Activated naive CD4-positive, alpha-beta T cell treated with anti-CD3 and anti-CD28 coated beads, Interleukin-2, amount 10 ng/mL, durations not matched to agents 7 days and 5 days (primary cell): ENCODE data around the gene GMDS.

Source experiments
- CTCF ChIA-PET: fragments of 350-600 bp; sonication (Branson Sonifier 250); formaldehyde crosslinking; loops from one replicate; lab custom pipeline; 2021; ENCODE audit warnings: antibody characterized with exemption; lab: Charles Lee
- DNase-seq: peaks from one replicate; pipeline ENCODE4 v3.0.0-alpha.2; 2020
- H3K27ac Mint-ChIP-seq: one replicate; pipeline ENCODE4 v1.8.0; 2021; ENCODE audit warnings: mild to moderate bottlenecking, moderate library complexity, mixed read lengths
- H3K27me3 Mint-ChIP-seq: one replicate; pipeline ENCODE4 v1.8.0; 2021; ENCODE audit warnings: mild to moderate bottlenecking, mixed read lengths
- H3K36me3 Mint-ChIP-seq: one replicate; pipeline ENCODE4 v1.8.0; 2021; ENCODE audit warnings: mixed read lengths
- H3K4me1 Mint-ChIP-seq: one replicate; pipeline ENCODE4 v1.8.0; 2021; ENCODE audit warnings: mixed read lengths
- H3K4me3 Mint-ChIP-seq: one replicate; pipeline ENCODE4 v1.8.0; 2021; ENCODE audit warnings: mild to moderate bottlenecking, moderate library complexity, mixed read lengths
- H3K9me3 Mint-ChIP-seq: one replicate; pipeline ENCODE4 v1.8.0; 2021; ENCODE audit warnings: mixed read lengths

Gene GMDS

GRCh38 chr6:1790684-1791083 lies 454.7 kb downstream of the GMDS start:
- Mint-ChIP-seq H3K4me3 (no peak overlapping the region), H3K27me3 (no peaks in the 10 kb centered on the region), H3K27ac (no peak overlapping the region), H3K4me1 (no peaks in the 10 kb centered on the region), H3K36me3 (no peaks in the 10 kb centered on the region), H3K9me3 (no peaks in the 10 kb centered on the region)
- CTCF ChIA-PET: no interaction called here
- DNase-seq: no peak

GRCh38 chr6:1789092-1789491 lies 456.3 kb downstream of the GMDS start:
- Mint-ChIP-seq H3K36me3 (no peaks in the 10 kb centered on the region), H3K27me3 (no peaks in the 10 kb centered on the region), H3K4me1 (no peaks in the 10 kb centered on the region), H3K27ac (no peak overlapping the region), H3K4me3 (no peak overlapping the region), H3K9me3 (no peaks in the 10 kb centered on the region)
- no peak for DNase-seq
- CTCF ChIA-PET: no interaction called here

GRCh38 chr6:1787894-1788293 lies 457.5 kb downstream of the GMDS start:
- Mint-ChIP-seq H3K27ac (no peak overlapping the region), H3K27me3 (no peaks in the 10 kb centered on the region), H3K4me3 (no peak overlapping the region), H3K9me3 (no peaks in the 10 kb centered on the region), H3K4me1 (no peaks in the 10 kb centered on the region), H3K36me3 (no peaks in the 10 kb centered on the region)
- no peak for DNase-seq
- CTCF ChIA-PET: interaction anchor here (0.6 kb wide), 1 partner anchor 594 kb away, joined by 3 read pairs; no protein-coding TSS in a partner anchor

- no peaks in the 10 kb centered on the region for H3K9me3 Mint-ChIP-seq
- no peak for DNase-seq
Measured at GRCh38 chr6:1786455-1787453, 458.7 kb downstream of the GMDS start.

GRCh38 chr6:1784422-1784884 lies 461.0 kb downstream of the GMDS start:
- Mint-ChIP-seq H3K4me3 (no peak overlapping the region), H3K4me1 (no peaks in the 10 kb centered on the region), H3K27ac (no peak overlapping the region), H3K27me3 (no peaks in the 10 kb centered on the region), H3K9me3 (no peaks in the 10 kb centered on the region), H3K36me3 (no peaks in the 10 kb centered on the region)
- no peak for DNase-seq
- CTCF ChIA-PET: no interaction called here

More at GRCh38 chr6:1786455-1787453, 458.7 kb downstream of the GMDS start:
- no peaks in the 10 kb centered on the region for H3K36me3 Mint-ChIP-seq
- no peaks in the 10 kb centered on the region for H3K27me3 Mint-ChIP-seq
- no peak overlapping the region for H3K4me3 Mint-ChIP-seq
- CTCF ChIA-PET: no interaction called here
- H3K27ac Mint-ChIP-seq: no peak overlapping the region
- H3K4me1 Mint-ChIP-seq: no peaks in the 10 kb centered on the region

GRCh38 chr6:1781817-1782184 lies 463.6 kb downstream of the GMDS start:
- no peak overlapping the region for H3K27ac Mint-ChIP-seq
- H3K36me3 Mint-ChIP-seq: no peaks in the 10 kb centered on the region
- no peak overlapping the region for H3K4me3 Mint-ChIP-seq
- DNase-seq: no peak
- no peaks in the 10 kb centered on the region for H3K4me1 Mint-ChIP-seq
- CTCF ChIA-PET: no interaction called here
- H3K27me3 Mint-ChIP-seq: no peaks in the 10 kb centered on the region
- H3K9me3 Mint-ChIP-seq: no peaks in the 10 kb centered on the region

- CTCF ChIA-PET: no interaction called here
- no peaks in the 10 kb centered on the region for H3K9me3 Mint-ChIP-seq
- no peak overlapping the region for H3K27ac Mint-ChIP-seq
- H3K36me3 Mint-ChIP-seq: no peaks in the 10 kb centered on the region
- H3K4me3 Mint-ChIP-seq: no peak overlapping the region
- no peaks in the 10 kb centered on the region for H3K27me3 Mint-ChIP-seq
- no peaks in the 10 kb centered on the region for H3K4me1 Mint-ChIP-seq
- DNase-seq: no peak
Measured at GRCh38 chr6:1781152-1781816, 464.1 kb downstream of the GMDS start.

- CTCF ChIA-PET: no interaction called here
- Mint-ChIP-seq H3K27me3 (no peaks in the 10 kb centered on the region), H3K36me3 (no peaks in the 10 kb centered on the region), H3K27ac (no peak overlapping the region), H3K4me3 (no peak overlapping the region), H3K9me3 (no peaks in the 10 kb centered on the region), H3K4me1 (no peaks in the 10 kb centered on the region)
- no peak for DNase-seq
Measured at GRCh38 chr6:1780251-1780867, 465.0 kb downstream of the GMDS start.

- no peaks in the 10 kb centered on the region for H3K9me3 Mint-ChIP-seq
- CTCF ChIA-PET: no interaction called here
- H3K36me3 Mint-ChIP-seq: no peaks in the 10 kb centered on the region
- no peaks in the 10 kb centered on the region for H3K27me3 Mint-ChIP-seq
- no peak overlapping the region for H3K27ac Mint-ChIP-seq
- DNase-seq: no peak
- peaks cover 7% of the 10 kb centered on the region for H3K4me1 Mint-ChIP-seq
- H3K4me3 Mint-ChIP-seq: no peak overlapping the region
Measured at GRCh38 chr6:1778686-1779235, 466.6 kb downstream of the GMDS start.

- CTCF ChIA-PET: no interaction called here
- Mint-ChIP-seq H3K9me3 (no peaks in the 10 kb centered on the region), H3K27ac (no peak overlapping the region), H3K27me3 (no peaks in the 10 kb centered on the region), H3K4me3 (no peak overlapping the region), H3K4me1 (peaks cover 13% of the 10 kb centered on the region), H3K36me3 (no peaks in the 10 kb centered on the region)
- no peak for DNase-seq
Measured at GRCh38 chr6:1777921-1778685, 467.3 kb downstream of the GMDS start.

GRCh38 chr6:1775441-1775840 lies 470.0 kb downstream of the GMDS start:
- CTCF ChIA-PET: no interaction called here
- peaks cover 36% of the 10 kb centered on the region for H3K4me1 Mint-ChIP-seq
- DNase-seq: no peak
- H3K36me3 Mint-ChIP-seq: peaks cover 2% of the 10 kb centered on the region
- no peaks in the 10 kb centered on the region for H3K27me3 Mint-ChIP-seq
- H3K9me3 Mint-ChIP-seq: no peaks in the 10 kb centered on the region
- H3K27ac Mint-ChIP-seq: no peak overlapping the region
- H3K4me3 Mint-ChIP-seq: no peak overlapping the region

- Mint-ChIP-seq H3K9me3 (no peaks in the 10 kb centered on the region), H3K36me3 (peaks cover 4% of the 10 kb centered on the region), H3K27me3 (no peaks in the 10 kb centered on the region), H3K4me1 (peaks cover 46% of the 10 kb centered on the region), H3K27ac (no peak overlapping the region), H3K4me3 (no peak overlapping the region)
- DNase-seq: no peak
- CTCF ChIA-PET: no interaction called here
Measured at GRCh38 chr6:1774226-1774915, 471.0 kb downstream of the GMDS start.

- no peaks in the 10 kb centered on the region for H3K9me3 Mint-ChIP-seq
- DNase-seq: no peak
- H3K36me3 Mint-ChIP-seq: peaks cover 4% of the 10 kb centered on the region
- H3K4me3 Mint-ChIP-seq: no peak overlapping the region
- CTCF ChIA-PET: no interaction called here
- H3K4me1 Mint-ChIP-seq: peaks cover 51% of the 10 kb centered on the region
- H3K27me3 Mint-ChIP-seq: no peaks in the 10 kb centered on the region
- no peak overlapping the region for H3K27ac Mint-ChIP-seq
Measured at GRCh38 chr6:1773700-1774099, 471.7 kb downstream of the GMDS start.
